ENCODE measurements around the gene SENP2. TPM values are rescaled to one million over a fixed set of nuclear protein-coding genes. Genes with fewer than 3 reads are reported as not detected.
A peak's percentile ranks its signal among the peaks of the same experiment; 100 is the strongest.

Gene SENP2
- polyA plus RNA-seq, 1 of the 3 experiments (the other 2 are of a cell fraction) = 7.1 TPM

GRCh38 chr3:185656321-185656840 lies 70.3 kb downstream of the SENP2 start (continued):
- TF ChIP-seq SMC3 (IDR thresholded peaks at IDR 0.05; ENCODE audit: low read depth, low read length) = no peak
- no peak for TF ChIP-seq YY1 (IDR thresholded peaks at IDR 0.05; ENCODE audit: low read depth)
- TF ChIP-seq FOXJ3 (CRISPR knock-in tag; IDR thresholded peaks at IDR 0.05) = no peak
- TF ChIP-seq NFIC (IDR thresholded peaks at IDR 0.05; ENCODE audit: borderline replicate concordance) = peak; percentile 88
- no peak for TF ChIP-seq RCOR1 (IDR thresholded peaks at IDR 0.05; ENCODE audit: low read length)
- TF ChIP-seq POLR2AphosphoS5 (IDR thresholded peaks at IDR 0.05; ENCODE audit: low read depth, low read length) = peak; percentile 42; the same call in 1 of the 2 replicates
- TF ChIP-seq ELF1 (IDR thresholded peaks at IDR 0.05) = peak; percentile 25; the same call in 1 of the 2 replicates
- no peak for TF ChIP-seq NRF1 (IDR thresholded peaks at IDR 0.05; ENCODE audit: low read depth, low read length)
- peak; percentile 29; the same call in 1 of the 2 replicates for TF ChIP-seq USF1 (IDR thresholded peaks at IDR 0.05; ENCODE audit: borderline replicate concordance, low read depth)
- TF ChIP-seq PBX3 (IDR thresholded peaks at IDR 0.05) = peak; percentile 85

GRCh38 chr3:185657211-185657610 lies 71.1 kb downstream of the SENP2 start:
- ChIA-PET CTCF (interaction anchor here (0.6 to 1.4 kb wide), 5 partner anchors 20 to 286 kb away, joined by 3 to 10 read pairs (median 3); no protein-coding TSS in a partner anchor), POLR2A (no interaction called here)
- H3K4me2 ChIP-seq = peak overlapping the region; percentile 47; the same call in 1 of the 2 replicates

More at GRCh38 chr3:185657211-185657610, 71.1 kb downstream of the SENP2 start:
- H4K20me1 ChIP-seq (ENCODE audit: insufficient read depth) = peaks cover 18% of the 10 kb centered on the region
- peaks cover 18 to 40% of the 10 kb centered on the region in 2 experiments for H3K36me3 ChIP-seq (replicated peaks in 1 of 2; ENCODE audit: control insufficient read depth in 1 of 2, insufficient read depth in 2 of 2, low read length in 1 of 2)
- peaks cover 61% of the 10 kb centered on the region for H3F3A ChIP-seq (replicated peaks; ENCODE audit: insufficient read depth)
- peak overlapping the region; percentile 61 for H3K9ac ChIP-seq
- peaks cover 3 to 52% of the 10 kb centered on the region in 2 experiments; a peak in 3 of 4 replicates for H3K4me1 ChIP-seq (ENCODE audit: control insufficient read depth in 1 of 2, insufficient read depth in 2 of 2, low read depth in 1 of 2, low read length in 1 of 2)
- peaks cover 17% of the 10 kb centered on the region; the same call in 1 of the 2 replicates for H3K79me2 ChIP-seq (ENCODE audit: insufficient read depth)
- H3K27ac ChIP-seq (ENCODE audit: low read depth in 2 of 2, low read length in 1 of 2) = peak overlapping the region; percentile 7 to 95; a peak in 3 of 4 replicates
- H3K4me3 ChIP-seq (ENCODE audit: low read depth in 2 of 2, low read length in 1 of 2) = no peak overlapping the region
- no peaks in the 10 kb centered on the region for H3K9me2 ChIP-seq
- WGBS (ENCODE audit: low lambda C conversion rate) = 94% methylated on average over 11 of the region's 12 CpGs
- H3K27me3 ChIP-seq (ENCODE audit: insufficient read depth) = no peaks in the 10 kb centered on the region
- H2AFZ ChIP-seq (ENCODE audit: low read depth) = no peak overlapping the region
- DNase-seq = no peak
- no peaks in the 10 kb centered on the region for H3K9me3 ChIP-seq
- no peak for TF ChIP-seq RXRA (IDR thresholded peaks at IDR 0.05; ENCODE audit: borderline replicate concordance, low read depth)
- no peak for TF ChIP-seq RFX5 (IDR thresholded peaks at IDR 0.05; ENCODE audit: low read length)
- TF ChIP-seq NFIC (IDR thresholded peaks at IDR 0.05; ENCODE audit: borderline replicate concordance) = no peak
- TF ChIP-seq TCF12 (IDR thresholded peaks at IDR 0.05) = no peak
- TF ChIP-seq MEF2A (IDR thresholded peaks at IDR 0.05; ENCODE audit: borderline replicate concordance, low read depth) = no peak
- TF ChIP-seq MAX (IDR thresholded peaks at IDR 0.05; ENCODE audit: low read depth) = no peak
- no peak for TF ChIP-seq CHD2 (IDR thresholded peaks at IDR 0.05; ENCODE audit: low read length, partially characterized antibody)
- TF ChIP-seq NRF1 (IDR thresholded peaks at IDR 0.05; ENCODE audit: low read depth, low read length) = no peak
- TF ChIP-seq SIN3A (IDR thresholded peaks at IDR 0.05; ENCODE audit: borderline replicate concordance, low read depth, low read length) = no peak
- TF ChIP-seq FOXM1 (IDR thresholded peaks at IDR 0.05; ENCODE audit: low read depth) = no peak
- TF ChIP-seq TAF1 (IDR thresholded peaks at IDR 0.05; ENCODE audit: borderline replicate concordance, low read depth, low read length) = no peak
- TF ChIP-seq YY1 (IDR thresholded peaks at IDR 0.05; ENCODE audit: low read depth) = no peak
- no peak for TF ChIP-seq POLR2AphosphoS5 (IDR thresholded peaks at IDR 0.05; ENCODE audit: low read depth, low read length)

Measured in SK-N-SH (cell line).